Stomach (tissue), 4 donors: Measurements from ENCODE around the gene MAN1A1.

Source experiments
- CTCF ChIP-seq, 7 experiments: fragments of 450-650 bp in 4 of 7; fragments of 200-600 bp in 3 of 7; sonication (generic) in 3 of 7; IDR thresholded peaks; one replicate each; pipeline ENCODE4 v1.5.1; 2016 to 2019; ENCODE audit warnings: antibody characterized with exemption in 7 of 7, control low read depth in 2 of 7, mild to moderate bottlenecking in 1 of 7
- EP300 ChIP-seq: sonication (generic); formaldehyde crosslinking; IDR thresholded peaks from one replicate; pipeline ENCODE4 v1.6.1; 2017; ENCODE audit warnings: antibody characterized with exemption
- POLR2A ChIP-seq, 4 donors: fragments of 450-650 bp; IDR thresholded peaks; one replicate each; pipeline ENCODE4 v1.6.1; 2016; ENCODE audit warnings: antibody characterized with exemption in 4 of 4, control low read depth in 2 of 4, mild to moderate bottlenecking in 1 of 4, moderate library complexity in 1 of 4
- POLR2AphosphoS5 ChIP-seq, 3 donors: sonication (generic); formaldehyde crosslinking; IDR thresholded peaks; one replicate each; pipeline ENCODE4 v1.6.1; 2016; ENCODE audit warnings: antibody characterized with exemption in 3 of 3

DNA sequence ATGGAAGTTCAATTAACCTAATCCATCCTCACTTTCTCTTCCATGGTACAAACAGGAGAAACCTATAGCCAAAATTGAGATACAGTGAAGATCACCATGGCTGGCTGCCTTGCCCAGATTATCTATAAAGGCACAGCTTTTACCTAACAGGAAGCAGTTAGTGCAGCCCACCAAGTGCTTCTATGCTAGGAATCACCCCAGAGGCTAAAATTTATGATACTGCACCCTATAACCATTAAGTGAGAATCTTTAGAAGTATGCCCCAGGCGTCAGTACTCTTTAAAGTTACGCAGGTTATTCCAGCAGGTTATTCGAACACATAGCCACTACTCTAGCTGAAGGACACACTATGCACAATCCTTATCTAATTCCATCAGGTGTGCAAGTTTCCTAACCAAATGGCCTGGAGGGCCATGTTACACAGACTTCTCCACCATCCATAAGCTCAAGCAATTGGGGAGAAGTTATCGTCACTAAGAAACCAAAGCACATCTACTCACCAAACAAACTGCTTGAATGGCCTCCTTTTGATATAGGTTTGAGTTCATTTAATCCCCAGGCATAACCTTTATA is 43.1 kb downstream of the MAN1A1 start:
- TF ChIP-seq CTCF (IDR thresholded peaks at IDR 0.05) (no peak), POLR2A (IDR thresholded peaks at IDR 0.05) (no peak), POLR2AphosphoS5 (IDR thresholded peaks at IDR 0.05) (no peak), EP300 (no peak)
